Activated effector memory CD4-positive, alpha-beta T cell treated with Interleukin-2 at 50 U/mL for 16 hours (primary cell): ENCODE measurements around the gene COA6.

Experiments
- DNase-seq: peaks from one replicate; pipeline ENCODE4 v3.0.0-alpha.2; 2020

The COA6 gene, protein sequence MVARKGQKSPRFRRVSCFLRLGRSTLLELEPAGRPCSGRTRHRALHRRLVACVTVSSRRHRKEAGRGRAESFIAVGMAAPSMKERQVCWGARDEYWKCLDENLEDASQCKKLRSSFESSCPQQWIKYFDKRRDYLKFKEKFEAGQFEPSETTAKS

GRCh38 chr1:234373064-234373958 is at the start of gene COA6:
COA6 (plus strand) TSS chr1:234373456; CDS start chr1:234373467, 11 bp downstream.
- peak; percentile 82 for DNase-seq

GRCh38 chr1:234324821-234325220 is 48.4 kb upstream of the COA6 start:
- DNase-seq, result no peak

- no peak for DNase-seq
Measured at GRCh38 chr1:234325878-234326496, 47.3 kb upstream of the COA6 start.

GRCh38 chr1:234326497-234327366 is 46.5 kb upstream of the COA6 start:
- DNase-seq, result peak; percentile 63

DNA sequence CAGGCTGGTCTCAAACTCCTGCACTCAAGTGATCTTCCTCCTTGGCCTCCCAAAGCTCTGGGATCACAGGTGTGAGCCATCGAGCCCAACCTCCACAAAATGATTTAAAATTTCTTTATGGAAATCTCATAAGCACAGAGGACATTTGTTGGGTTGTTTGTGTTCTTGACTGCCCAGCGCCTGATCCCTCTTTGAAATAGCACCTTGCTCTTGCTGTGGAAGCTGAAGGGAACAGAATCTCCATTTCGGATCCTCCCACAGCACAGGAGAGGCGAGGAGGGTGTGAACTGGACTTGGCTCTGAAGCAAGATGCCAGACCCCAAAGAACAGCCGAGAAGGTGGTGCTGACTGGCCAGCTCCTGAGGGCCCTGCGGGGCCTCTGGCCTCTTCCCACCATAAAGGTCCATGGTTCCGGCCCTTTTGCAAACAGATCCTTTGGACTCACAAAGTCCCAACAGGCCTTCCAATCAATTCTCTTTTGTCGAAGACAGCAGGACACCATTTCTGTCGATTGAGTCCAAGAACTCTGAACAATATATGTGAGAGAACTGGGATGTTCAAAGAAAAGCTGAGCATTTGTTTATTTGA is 45.6 kb upstream of the COA6 start:
- no peak for DNase-seq

- DNase-seq, result no peak
Measured at GRCh38 chr1:234330843-234331215, 42.4 kb upstream of the COA6 start.

- DNase-seq, result no peak
Measured at GRCh38 chr1:234331507-234331906, 41.7 kb upstream of the COA6 start.

GRCh38 chr1:234336359-234336758 is 36.9 kb upstream of the COA6 start:
- DNase-seq, result no peak

- DNase-seq, result no peak
Measured at GRCh38 chr1:234337233-234337632, 36.0 kb upstream of the COA6 start.

DNA sequence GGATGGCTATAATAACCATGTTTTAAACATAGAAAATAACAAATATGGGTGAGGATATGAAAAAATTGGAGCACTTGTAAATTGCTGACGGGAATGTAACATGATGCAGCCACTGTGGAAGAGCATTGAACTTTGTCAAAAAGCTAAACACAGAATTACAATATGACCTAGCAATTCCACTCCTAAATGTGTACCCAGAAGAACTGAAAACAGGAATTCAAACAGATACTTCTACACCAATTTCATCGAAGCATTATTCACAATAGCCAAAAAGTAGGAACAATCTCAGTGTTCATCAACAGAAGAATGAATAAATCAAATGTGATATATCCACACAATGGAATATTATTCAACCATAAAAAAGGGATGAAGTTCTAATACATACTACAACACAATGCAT is 32.7 kb upstream of the COA6 start:
- DNase-seq, result no peak

DNA sequence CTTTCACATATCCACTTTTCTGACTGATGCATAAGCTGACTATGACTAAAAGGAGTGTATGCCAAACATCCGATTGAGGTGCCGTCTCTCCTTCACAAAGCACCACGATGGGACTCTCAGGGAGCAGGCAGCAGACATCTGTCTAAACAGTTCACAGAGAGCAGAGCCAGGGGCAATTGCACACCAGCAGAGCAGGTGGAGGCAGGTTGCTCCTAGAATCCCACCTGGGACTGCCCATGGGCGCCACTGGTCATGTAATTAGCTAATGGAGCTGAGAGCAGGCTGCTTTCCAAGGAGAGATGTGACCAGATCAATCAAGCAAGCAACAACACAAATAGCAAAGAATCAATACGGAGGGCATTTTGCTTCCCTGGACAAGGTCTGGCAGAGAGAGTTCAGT is 30.5 kb upstream of the COA6 start:
- DNase-seq, result no peak

GRCh38 chr1:234345237-234345636 is 28.0 kb upstream of the COA6 start:
- no peak for DNase-seq

GRCh38 chr1:234348964-234349363 is 24.3 kb upstream of the COA6 start:
- DNase-seq, result no peak

DNA sequence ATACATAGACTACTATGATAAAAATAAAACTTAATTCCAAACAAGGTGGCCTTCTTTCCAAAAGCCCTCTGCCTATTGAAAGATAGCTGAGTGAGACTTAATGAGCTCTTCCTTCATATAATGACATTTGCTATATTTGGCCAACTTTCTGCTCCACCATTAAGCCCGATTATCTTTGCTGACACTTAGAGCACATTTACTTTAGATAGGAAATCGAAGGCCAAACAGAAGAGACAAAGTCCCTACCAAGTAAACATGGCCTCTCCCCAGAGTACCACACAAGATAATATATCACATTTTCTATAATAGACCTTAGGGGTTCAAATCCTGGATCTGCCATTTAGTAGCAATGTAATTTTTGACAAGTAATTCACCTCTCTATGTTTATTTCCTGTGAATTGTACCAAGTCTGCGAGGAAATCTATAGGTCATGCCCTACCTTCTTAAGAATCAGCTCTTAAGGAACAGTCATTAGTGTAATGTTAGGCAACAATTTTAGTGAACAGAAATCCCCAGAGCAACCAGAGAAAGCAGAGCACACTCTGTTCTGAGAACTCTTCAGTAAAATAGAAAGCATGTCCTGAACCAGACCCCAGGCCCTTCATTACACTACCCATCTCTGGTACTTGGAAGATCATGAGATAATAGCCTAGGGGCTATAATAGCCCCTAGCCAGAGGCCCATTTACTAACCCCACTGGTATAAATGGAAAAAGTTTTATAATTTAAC is 17.3 kb upstream of the COA6 start:
- DNase-seq, result no peak

- peak; percentile 59 for DNase-seq
Measured at GRCh38 chr1:234356615-234357269, 16.5 kb upstream of the COA6 start.

DNA sequence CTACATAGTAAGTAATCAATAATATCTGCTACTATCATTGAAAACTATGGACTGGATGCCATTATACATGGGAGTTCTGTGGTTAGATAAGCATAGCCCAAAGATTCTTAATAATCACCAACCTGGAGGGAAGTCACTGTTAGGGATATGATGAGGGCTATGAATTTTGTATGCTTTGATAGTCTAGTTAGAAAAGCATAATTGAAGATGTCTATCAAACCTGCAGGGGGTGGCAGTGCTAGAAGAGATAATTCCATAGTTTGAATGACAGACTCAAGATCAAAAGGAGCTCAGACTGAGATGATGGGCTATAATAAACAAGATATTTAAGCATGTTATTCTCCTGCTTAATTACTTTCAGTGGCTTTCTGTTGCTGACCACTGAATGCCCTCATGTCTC is 15.4 kb upstream of the COA6 start:
- no peak for DNase-seq

DNA sequence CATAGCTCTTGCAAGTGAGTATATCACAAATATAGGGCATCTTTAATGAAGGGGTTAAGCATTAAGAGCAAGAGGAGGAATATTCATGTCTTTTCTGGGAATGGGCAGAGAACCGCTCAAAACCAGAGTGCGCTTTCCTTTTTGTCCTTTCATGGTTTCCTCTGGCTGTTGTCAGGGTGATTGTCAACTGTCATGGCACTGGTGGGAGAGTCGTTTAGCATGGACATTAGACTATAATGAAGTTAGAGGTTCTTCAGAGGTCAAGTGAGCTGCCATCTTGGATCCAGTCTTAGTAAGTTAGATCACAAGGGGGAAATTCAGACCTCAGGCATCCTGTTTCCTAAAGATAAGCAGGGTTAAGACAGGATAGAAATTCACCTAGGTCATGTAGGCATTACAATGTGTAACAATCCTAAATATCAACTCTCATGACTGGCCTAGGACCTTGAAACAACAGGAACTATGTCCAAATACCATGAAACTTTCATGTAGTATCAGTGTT is 12.1 kb upstream of the COA6 start:
- DNase-seq, result no peak

DNA sequence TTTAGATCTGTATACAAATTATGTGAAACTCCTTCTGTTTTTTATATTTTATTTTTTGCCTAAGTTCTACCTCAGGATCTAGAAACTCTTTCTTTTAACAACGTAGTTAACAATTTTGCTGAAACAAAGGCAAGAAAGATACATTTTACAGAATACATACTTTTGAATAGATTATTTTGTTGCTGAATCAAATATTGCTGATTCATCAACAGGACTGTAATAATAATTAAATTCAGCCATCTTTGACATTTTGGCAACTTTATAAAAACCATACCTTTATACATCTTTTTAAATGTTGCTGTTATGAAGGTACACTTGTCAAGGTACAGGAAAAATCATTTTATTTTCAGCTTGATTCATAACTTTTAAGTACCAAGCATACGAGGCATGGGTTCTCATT is 10.7 kb upstream of the COA6 start:
- no peak for DNase-seq

DNA sequence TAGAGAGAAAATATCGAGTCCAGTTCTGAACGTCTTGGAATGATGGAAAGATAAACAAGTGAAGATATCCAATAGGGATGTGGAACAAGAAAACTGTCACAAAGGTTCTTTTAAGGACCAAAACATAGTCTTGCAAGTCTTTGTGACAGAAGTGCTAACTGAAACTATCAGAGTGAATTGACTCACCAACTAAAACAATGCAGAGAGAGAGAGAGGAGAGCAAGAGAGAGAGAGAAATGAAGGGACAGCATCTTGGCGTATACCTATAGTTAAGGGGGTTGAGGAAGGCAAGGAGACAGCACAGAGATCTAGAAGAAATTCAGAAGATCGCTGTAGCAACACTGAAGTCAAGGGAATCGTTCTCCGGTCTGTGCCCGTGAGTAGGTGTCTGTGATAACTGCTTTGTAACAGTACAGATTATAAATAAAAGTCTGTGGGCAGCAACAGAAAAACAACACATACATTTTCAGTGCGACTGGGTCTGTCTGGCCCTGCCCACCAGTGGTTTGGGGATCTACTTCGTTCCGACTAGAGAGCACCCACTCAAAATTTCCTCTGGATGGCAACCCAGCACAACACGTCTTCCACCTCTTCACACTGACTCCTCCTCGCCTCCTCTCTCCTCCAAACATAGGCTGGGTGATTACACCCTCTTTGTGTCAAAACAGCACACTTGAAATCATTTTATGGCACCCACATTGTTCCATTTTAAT is 4.8 kb upstream of the COA6 start:
- peak; percentile 9 for DNase-seq

GRCh38 chr1:234369033-234369430 is 4.2 kb upstream of the COA6 start:
- DNase-seq, result no peak

DNA sequence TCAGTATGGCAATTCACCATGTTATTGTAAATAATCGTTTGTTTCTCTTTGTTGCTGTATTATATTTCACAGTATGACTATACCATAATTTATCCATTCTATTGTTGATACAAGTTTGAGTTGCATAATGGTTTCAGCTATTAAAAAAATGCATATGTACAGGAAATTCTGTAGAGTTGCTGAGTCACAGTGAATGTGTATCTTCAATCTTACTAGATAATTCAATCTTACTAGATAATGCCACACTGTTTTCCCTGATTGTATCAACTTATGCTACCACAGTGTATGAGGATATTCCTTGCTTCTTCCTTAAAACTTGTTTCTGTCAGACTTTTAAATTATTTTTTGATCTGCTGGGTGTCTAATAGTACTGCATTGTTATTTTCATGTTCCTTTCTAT is 3.5 kb upstream of the COA6 start:
- no peak for DNase-seq
